GM18873 (cell line): ENCODE results near the gene NAGLU.

Experiments used
- ATAC-seq: cut with Tn5 transposase; IDR thresholded peaks from one replicate; pipeline ENCODE4 v1.9.1; 2021; ENCODE audit warnings: mild to moderate bottlenecking, moderate library complexity, moderate number of reproducible peaks; ENCODE audit not compliant: unreplicated experiment, low FRiP score

Gene NAGLU

DNA sequence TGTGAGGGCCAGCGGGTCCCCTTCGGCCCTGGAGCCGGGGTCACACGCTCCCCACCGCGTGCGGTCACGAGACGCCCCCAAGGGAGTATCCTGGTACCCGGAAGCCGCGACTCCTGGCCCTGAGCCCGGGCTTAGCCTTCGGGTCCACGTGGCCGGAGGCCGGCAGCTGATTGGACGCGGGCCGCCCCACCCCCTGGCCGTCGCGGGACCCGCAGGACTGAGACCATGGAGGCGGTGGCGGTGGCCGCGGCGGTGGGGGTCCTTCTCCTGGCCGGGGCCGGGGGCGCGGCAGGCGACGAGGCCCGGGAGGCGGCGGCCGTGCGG, at the start of gene NAGLU:
Gene NAGLU, plus strand, starts transcription at position 194 of the 324 bp plus-strand sequence. Its CDS starts 32 bp downstream, at position 226.
- ATAC-seq = peak; percentile 57

GRCh38 chr17:42488032-42488431, 48.0 kb upstream of the NAGLU start:
- no peak for ATAC-seq

DNA sequence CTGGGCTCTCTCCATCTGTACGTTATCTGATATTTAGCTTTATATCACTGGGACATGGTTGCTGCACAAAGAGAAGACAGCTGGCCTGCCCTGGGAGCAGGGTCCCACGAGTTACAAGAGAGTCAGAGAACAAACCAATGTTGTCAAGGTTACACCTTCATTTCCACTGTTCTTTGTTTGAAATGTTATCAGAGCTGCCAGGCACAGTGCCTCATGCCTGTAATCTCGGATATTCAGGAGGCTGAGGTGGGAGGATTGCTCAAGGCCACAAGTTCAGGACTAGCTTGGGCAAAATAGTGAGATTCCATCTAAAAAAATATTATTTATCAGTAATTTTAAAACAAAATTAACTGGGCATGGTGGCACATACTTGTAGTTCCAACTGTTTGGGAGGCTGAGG, 42.7 kb upstream of the NAGLU start:
- no peak for ATAC-seq

GRCh38 chr17:42494673-42495072, 41.4 kb upstream of the NAGLU start:
- no peak for ATAC-seq

GRCh38 chr17:42498828-42499227, 37.2 kb upstream of the NAGLU start:
- ATAC-seq = no peak

GRCh38 chr17:42502091-42502490, 34.0 kb upstream of the NAGLU start:
- ATAC-seq = no peak

- ATAC-seq = no peak
Measured at GRCh38 chr17:42502926-42503325, 33.1 kb upstream of the NAGLU start.

GRCh38 chr17:42507671-42508070, 28.4 kb upstream of the NAGLU start:
- ATAC-seq = no peak

- ATAC-seq = no peak
Measured at GRCh38 chr17:42508426-42509165, 27.4 kb upstream of the NAGLU start.

DNA sequence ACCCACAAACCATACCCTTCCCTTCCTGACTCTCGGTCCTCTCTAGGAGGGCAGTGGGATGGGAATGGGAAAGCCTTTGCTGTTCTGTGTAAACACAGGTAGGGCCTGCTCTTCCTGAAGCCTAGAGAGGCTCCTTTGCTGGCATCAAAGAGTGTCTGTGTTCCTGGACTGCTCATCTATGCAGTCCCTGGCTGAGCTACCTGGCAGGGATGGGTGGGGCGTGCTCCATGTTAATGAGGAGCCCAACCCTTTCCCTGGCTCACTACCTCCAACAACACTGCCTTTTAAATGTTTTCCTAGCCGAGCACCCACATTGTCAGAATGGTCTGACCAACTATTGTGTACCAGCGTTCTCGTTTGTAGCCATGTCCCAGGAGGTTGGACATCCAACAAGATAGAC, 26.6 kb upstream of the NAGLU start:
- ATAC-seq = no peak

DNA sequence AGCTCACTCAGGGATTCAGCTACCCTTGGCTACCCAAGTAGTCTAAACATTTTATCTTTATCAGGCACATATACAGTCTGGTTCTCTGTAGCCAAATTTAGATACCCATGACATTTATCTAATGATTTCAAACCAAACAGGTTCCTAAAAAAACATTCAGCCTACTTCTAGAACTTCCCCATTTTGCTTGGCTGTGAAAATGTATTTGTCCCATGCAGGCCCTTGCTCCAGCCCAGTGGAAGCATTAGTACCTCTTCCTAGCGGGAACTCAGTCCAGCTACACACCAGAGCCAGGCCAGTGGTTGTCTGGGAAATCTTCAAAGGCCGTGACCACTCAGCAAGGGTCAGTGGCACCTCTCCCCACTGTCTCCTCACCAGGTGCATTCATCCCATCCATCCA, 26.2 kb upstream of the NAGLU start:
- ATAC-seq = no peak

GRCh38 chr17:42512246-42512645, 23.8 kb upstream of the NAGLU start:
- no peak for ATAC-seq

GRCh38 chr17:42512733-42513251, 23.2 kb upstream of the NAGLU start:
- ATAC-seq = no peak

DNA sequence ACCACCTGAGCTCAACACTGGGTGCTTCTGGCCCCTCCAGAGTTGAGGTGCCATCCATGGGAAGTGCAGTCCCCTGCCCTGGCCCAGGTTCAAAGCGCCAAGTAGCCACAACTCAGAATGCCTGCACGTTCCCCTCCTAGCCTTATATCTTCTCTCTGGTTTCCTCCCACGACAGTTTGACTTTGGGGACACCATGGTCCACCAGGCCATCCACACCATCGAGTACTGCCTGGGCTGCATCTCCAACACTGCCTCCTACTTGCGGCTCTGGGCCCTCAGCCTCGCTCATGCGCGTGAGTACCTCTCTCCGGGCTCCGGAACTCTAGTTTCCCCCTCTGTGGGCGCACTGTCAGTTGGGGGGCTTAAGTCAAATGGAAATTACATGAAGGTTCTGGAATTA, 22.4 kb upstream of the NAGLU start:
- ATAC-seq = no peak

DNA sequence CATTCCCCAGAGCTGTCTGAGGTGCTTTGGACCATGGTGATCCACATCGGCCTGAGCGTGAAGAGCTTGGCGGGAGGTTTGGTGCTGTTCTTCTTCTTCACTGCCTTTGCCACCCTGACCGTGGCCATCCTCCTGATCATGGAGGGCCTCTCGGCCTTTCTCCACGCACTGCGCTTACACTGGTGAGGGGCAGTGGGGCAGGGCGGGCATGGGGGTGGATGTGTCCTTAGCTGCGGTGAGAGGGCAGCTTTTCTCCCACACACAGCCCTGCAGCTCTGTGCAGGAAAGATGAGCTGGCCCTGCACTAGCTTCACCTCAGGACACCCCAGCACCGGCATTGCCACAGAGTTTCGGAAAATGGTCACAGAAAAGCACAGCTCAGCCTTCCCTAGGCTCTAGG, 21.8 kb upstream of the NAGLU start:
- no peak for ATAC-seq

DNA sequence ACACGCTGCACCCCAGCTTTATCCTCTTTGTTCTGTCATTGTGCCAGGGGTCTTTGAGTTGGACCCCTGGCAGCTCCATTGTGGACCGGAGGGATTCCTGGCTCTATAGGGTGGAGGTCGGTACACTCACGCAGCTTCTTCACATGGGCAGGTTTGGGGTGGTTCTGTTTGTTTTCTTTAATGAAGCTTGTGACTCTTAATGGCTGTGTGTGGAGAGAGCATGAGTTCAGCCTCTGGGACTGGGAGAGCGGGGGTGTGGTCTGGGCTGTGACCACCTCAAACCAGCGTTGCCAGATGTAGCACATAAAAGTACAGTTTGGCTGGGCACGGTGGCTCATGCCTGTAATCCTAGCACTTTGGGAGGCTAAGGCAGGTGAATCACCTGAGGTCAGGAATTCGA, 21.2 kb upstream of the NAGLU start:
- ATAC-seq = no peak

GRCh38 chr17:42517516-42517915, 18.5 kb upstream of the NAGLU start:
- ATAC-seq = no peak

DNA sequence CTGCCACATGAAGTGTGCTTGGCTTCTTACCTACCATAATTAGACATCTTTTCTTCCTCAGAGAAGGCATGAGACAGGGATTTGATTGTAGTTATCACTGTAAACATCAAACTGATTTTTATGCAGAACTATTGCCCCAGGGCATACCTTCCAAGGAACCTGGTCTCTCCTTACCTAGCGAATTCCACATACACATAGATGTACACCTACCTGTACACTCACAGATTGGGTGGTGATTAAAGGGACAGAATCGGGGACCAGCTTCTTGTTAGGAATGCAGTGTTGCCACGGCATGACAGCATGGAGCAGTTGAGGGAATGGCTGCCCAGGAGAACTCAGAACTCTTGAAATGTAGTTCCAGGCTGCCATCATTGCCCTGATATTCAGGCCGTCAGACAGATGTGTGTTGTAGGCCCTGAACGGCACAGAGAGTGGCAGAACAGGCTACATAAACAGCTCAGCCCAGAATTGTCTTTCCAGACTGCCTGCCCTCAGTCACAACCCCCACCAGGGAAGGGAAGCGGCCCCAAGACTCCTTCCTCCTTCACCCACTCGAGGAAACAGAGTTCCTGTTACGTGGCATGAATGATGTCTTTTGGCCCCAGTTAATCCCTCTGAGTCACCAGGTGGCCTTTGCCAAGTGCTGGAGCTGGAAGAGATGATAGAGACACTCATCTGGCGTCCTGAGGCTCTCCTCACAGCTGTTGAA, 17.8 kb upstream of the NAGLU start:
- no peak for ATAC-seq

- ATAC-seq = no peak
Measured at GRCh38 chr17:42518755-42519545, 17.1 kb upstream of the NAGLU start.

GRCh38 chr17:42519546-42520491, 16.2 kb upstream of the NAGLU start:
- ATAC-seq = no peak
